Retinal pigment epithelial cell (primary cell): Measurements from ENCODE around the gene GON4L.

ENCODE experiments used
- DNase-seq: peaks from one replicate; pipeline ENCODE4 v3.0.0-alpha.2; 2010; ENCODE audit warnings: low read depth
- H3K4me3 ChIP-seq: 2 replicates; pipeline ENCODE4 v1.5.1; 2011; ENCODE audit warnings: mild to moderate bottlenecking, low read length, control low read depth, moderate library complexity
- TF ChIP-seq, protein P1 (sequence below): conservative IDR thresholded peaks from 2 replicates; pipeline ENCODE4 v1.5.1; 2011; ENCODE audit warnings: low read depth, low read length, control low read depth, inconsistent platforms

Gene GON4L

DNA sequence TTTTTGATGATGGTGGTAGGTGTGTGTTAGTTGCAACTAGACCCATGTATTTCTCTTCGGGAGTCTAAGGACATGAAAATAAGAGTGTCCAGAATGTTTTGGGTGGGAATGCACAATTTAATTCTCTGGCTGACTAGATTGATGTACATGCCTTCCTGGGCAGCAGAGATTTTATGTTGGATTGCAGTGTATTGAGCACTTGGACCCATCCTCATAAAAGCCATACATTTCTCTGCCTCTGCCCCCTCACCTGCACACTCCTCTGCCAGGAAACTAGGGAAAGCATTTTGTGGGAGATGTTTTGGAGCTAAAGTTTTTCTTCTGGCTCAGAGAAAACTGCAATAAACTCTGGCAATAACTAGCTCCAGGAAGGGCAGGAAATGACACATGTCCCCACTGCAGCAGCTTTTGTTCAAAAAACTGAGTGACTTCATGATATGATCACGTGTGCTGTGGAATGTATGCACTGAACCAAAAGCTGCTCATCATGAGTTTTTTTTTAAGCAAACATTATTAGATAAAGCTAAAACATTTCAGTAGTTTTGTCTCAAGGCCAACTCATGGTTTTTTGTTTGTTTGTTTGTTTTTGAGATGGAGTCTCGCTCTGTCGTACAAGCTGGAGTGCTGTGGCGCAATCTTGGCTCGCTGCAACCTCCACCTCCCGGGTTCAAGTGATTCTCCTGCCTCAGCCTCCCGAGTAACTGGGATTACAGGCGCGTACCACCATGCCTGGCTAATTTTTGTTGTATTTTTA lies 36.6 kb upstream of the GON4L start:
- TF ChIP-seq, protein P1, sequence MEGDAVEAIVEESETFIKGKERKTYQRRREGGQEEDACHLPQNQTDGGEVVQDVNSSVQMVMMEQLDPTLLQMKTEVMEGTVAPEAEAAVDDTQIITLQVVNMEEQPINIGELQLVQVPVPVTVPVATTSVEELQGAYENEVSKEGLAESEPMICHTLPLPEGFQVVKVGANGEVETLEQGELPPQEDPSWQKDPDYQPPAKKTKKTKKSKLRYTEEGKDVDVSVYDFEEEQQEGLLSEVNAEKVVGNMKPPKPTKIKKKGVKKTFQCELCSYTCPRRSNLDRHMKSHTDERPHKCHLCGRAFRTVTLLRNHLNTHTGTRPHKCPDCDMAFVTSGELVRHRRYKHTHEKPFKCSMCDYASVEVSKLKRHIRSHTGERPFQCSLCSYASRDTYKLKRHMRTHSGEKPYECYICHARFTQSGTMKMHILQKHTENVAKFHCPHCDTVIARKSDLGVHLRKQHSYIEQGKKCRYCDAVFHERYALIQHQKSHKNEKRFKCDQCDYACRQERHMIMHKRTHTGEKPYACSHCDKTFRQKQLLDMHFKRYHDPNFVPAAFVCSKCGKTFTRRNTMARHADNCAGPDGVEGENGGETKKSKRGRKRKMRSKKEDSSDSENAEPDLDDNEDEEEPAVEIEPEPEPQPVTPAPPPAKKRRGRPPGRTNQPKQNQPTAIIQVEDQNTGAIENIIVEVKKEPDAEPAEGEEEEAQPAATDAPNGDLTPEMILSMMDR = no peak
- no peak for DNase-seq
- H3K4me3 ChIP-seq = no peak overlapping the region

DNA sequence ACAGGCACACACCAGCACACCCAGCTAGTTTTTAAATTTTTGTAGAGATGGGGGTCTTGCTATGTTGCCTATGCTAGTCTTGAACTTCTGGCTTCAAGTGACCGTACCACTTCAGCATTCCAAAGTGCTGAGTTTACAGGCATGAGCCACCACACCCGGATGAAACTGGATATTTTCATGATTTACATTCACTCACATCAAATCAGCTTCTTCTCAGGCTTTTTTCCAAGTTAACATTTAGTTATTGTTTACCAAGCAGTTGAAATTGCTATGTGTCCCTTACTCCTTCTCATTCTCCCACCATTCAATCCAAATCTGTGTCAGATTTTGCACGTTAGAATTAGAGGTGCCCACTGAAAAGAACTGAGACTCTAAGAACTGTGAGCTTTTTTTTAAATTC lies 35.8 kb upstream of the GON4L start:
- no peak for DNase-seq
- H3K4me3 ChIP-seq = no peak overlapping the region
- TF ChIP-seq, protein P1 = no peak

DNA sequence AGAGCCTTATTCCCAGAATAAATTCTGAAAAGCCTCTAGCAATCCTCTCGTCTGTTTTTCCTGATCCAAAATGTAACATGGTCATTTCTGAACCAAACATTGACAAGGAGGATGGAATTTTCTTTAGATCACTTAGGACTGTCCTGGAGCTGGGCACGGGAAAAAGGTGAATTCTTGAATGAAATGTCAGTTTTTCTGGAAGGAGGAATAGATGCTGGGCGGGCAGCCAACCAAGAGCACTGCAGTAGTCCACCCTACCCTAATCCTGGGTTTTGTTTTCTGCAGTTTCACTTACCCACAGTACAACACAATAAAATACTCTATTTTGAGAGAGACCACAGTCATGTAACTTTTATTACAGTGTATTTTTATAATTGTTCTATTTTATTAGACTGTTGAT lies 33.2 kb upstream of the GON4L start:
- no peak for DNase-seq
- TF ChIP-seq, protein P1 = no peak
- H3K4me3 ChIP-seq = no peak overlapping the region

DNA sequence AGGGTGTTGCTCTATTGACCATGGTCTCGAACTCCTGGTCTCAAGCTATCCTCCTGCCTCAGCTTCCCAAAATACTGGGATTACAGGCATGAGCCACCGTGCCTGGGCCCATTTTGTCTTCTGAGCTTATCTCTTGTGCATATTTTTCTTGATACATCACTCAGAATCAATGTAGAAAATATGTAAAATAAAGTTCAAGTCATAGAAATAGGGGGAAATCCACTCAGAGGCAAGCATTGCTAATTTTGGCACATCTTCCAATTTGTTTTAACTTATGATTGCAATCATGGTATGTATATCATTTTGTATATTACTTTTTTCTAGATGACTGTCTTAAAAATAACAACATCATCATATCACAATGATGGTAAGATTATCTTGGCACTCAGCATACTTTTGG lies 32.6 kb upstream of the GON4L start:
- no peak for DNase-seq
- TF ChIP-seq, protein P1 = no peak
- H3K4me3 ChIP-seq = no peak overlapping the region

DNA sequence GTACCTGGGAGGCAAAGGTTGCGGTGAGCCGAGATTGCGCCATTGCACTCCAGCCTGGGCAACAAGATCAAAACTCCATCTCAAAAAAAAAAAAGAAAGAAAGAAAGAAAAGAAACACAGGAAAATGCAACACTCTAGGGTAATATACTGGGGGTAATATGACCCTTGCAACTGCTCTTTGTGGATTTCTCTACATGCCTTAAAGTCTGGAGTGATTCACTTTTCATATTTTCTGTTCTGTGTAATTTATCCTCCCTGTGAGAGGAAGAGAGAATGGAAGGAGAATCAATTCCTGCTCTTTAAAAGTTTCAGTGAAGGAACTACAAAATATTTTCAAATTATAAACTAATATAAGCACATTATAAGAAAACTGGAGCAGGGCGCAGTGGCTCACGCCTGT lies 31.5 kb upstream of the GON4L start:
- DNase-seq = no peak
- TF ChIP-seq, protein P1 = no peak

DNA sequence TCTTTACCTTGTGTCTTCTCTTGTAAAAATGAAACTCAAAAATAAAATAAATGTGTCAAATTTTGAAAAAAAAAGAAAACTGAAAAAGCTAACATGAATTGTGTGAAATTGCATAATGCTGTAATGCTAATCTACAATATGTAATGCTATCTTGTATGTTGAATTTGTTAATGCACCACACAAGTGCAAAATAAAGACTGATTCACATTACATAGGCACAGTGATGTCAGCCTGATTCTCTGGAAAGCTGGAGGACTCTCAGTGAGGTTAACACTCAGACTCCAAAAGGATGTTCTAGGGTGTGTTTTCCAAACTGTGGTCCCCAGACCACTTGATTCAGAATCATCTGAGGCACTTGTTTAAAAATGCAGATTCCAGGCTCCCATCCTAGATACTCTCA lies 28.0 kb upstream of the GON4L start:
- H3K4me3 ChIP-seq = no peak overlapping the region
- TF ChIP-seq, protein P1 = no peak
- DNase-seq = no peak

More for the DNA sequence above, 31.5 kb upstream of the GON4L start:
- H3K4me3 ChIP-seq = no peak overlapping the region
